OCI-LY3 (cell line): ENCODE measurements around the gene RRP1.

Experiments
- CTCF ChIP-seq: fragments of 200-600, 300-600 bp; sonication (generic); IDR thresholded peaks from 2 replicates; pipeline ENCODE4 v1.5.1; 2014; ENCODE audit warnings: antibody characterized with exemption, low read length, low read depth
- EZH2phosphoT487 ChIP-seq: fragments of 200-600 bp; shearing (Covaris generic); IDR thresholded peaks from 2 replicates; pipeline ENCODE4 v1.6.1; 2018; ENCODE audit warnings: antibody characterized with exemption, mixed run types, low read depth

- TF ChIP-seq CTCF (no peak), EZH2phosphoT487 (no peak)
Observed at GRCh38 chr21:43815991-43816390, 26.6 kb downstream of the RRP1 start.
